Osteoblast (primary cell): ENCODE data around the gene BSG. TPM values are rescaled to one million over a fixed set of nuclear protein-coding genes. Genes with fewer than 3 reads are reported as not detected.

Experiments
- DNase-seq: peaks from one replicate; pipeline ENCODE4 v3.0.0; 2011; ENCODE audit warnings: low spot score, mixed read lengths; ENCODE audit not compliant: insufficient read length; ENCODE audit errors: missing footprints
- H2AFZ ChIP-seq: 2 replicates; pipeline ENCODE4 v1.6.0; 2011; ENCODE audit warnings: mild to moderate bottlenecking, low read length
- H3K27ac ChIP-seq: 2 replicates; pipeline ENCODE4 v1.5.1; 2011; ENCODE audit warnings: mild to moderate bottlenecking, low read depth, low read length, moderate library complexity
- H3K27me3 ChIP-seq: 2 replicates; pipeline ENCODE4 v1.6.0; 2012; ENCODE audit warnings: mild to moderate bottlenecking, control low read depth, inconsistent platforms, low read length, moderate library complexity; ENCODE audit not compliant: insufficient read depth
- H3K36me3 ChIP-seq: 2 replicates; pipeline ENCODE4 v1.5.1; 2011; ENCODE audit warnings: mild to moderate bottlenecking, low read length, control low read depth, moderate library complexity; ENCODE audit not compliant: insufficient read depth
- H3K4me1 ChIP-seq: 2 replicates; pipeline ENCODE4 v1.5.1; 2011; ENCODE audit warnings: mild to moderate bottlenecking, low read length, control low read depth, moderate library complexity; ENCODE audit not compliant: insufficient read depth
- H3K4me2 ChIP-seq: 2 replicates; pipeline ENCODE4 v1.6.0; 2011; ENCODE audit warnings: mild to moderate bottlenecking, low read length; ENCODE audit not compliant: insufficient read depth
- H3K4me3 ChIP-seq: fragments of 200-600 bp; sonication (generic); 3 replicates; pipeline ENCODE4 v1.5.1; 2012; ENCODE audit warnings: mild to moderate bottlenecking, low read length, inconsistent platforms; ENCODE audit not compliant: insufficient read depth
- H3K79me2 ChIP-seq: 2 replicates; pipeline ENCODE4 v1.6.0; 2012; ENCODE audit warnings: mild to moderate bottlenecking, low read length, control low read depth, inconsistent platforms; ENCODE audit not compliant: insufficient read depth
- H3K9me3 ChIP-seq: 2 replicates; pipeline ENCODE4 v1.5.1; 2011; ENCODE audit warnings: low read depth, low read length, control low read depth
- H4K20me1 ChIP-seq: 2 replicates; pipeline ENCODE4 v1.6.0; 2012; ENCODE audit warnings: mild to moderate bottlenecking, low read length, control low read depth; ENCODE audit not compliant: insufficient read depth
- total RNA-seq: library from RNA; depleted of rRNA; stranded (reverse); fragments of >200 nt; gene quantifications from 2 replicates; pipeline ENCODE4 v1.2.3, GENCODE V29; 2012
- TF ChIP-seq, protein P1 (sequence below): IDR thresholded peaks from 2 replicates; pipeline ENCODE4 v1.5.1; 2011; ENCODE audit warnings: mild to moderate bottlenecking, low read depth, low read length, moderate library complexity; ENCODE audit errors: extremely low read depth

The BSG gene
- total RNA-seq, 1 donor, result 273 TPM

DNA sequence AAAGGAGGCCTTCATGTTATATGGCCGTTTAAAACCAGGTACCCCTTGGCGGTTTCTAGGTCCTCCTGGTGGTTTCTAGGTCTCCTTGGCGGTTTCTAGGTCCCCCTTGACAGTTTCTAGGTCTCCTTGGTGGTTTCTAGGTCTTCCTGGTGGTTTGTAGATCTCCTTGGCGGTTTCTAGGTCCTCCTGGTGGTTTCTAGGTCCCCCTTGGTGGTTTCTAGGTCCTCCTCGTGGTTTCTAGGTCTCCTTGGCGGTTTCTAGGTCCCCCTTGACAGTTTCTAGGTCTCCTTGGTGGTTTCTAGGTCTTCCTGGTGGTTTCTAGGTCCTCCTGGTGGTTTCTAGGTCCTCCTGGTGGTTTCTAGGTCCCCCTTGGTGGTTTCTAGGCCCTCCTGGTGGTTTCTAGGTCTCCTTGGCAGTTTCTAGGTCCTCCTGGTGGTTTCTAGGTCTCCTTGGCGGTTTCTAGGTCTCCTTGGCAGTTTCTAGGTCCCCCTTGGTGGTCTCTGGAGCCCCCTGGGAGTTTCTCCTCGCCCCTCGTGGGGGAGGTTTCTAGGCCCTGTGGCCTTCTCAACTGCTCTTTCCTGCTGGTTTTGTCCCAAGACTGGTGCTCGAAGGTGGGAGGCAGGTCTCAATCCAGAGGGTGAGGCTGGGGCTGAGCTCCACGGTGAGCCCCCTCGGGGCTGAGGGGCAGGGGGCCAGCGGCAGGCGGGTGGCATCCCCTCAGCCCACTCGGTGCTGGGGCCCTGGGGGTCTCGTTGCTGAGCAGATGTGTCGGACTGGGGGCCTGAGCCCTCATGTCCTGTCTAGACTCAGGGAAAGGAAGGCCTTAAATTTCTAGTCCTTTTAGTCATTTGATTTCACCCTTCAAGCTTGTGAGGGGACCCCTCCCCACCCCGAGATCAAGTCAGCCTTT lies 25.3 kb downstream of the BSG start:
- H3K79me2 ChIP-seq, result no peaks in the 10 kb centered on the region
- H2AFZ ChIP-seq, result no peak overlapping the region
- H3K36me3 ChIP-seq, result no peaks in the 10 kb centered on the region
- no peak overlapping the region for H3K4me2 ChIP-seq
- H3K27ac ChIP-seq, result no peak overlapping the region
- H3K4me3 ChIP-seq, result no peak overlapping the region
- no peaks in the 10 kb centered on the region for H3K9me3 ChIP-seq
- H4K20me1 ChIP-seq, result peaks cover under 1% of the 10 kb centered on the region
- H3K4me1 ChIP-seq, result no peaks in the 10 kb centered on the region
- DNase-seq, result no peak
- no peaks in the 10 kb centered on the region for H3K27me3 ChIP-seq
- TF ChIP-seq, protein P1, sequence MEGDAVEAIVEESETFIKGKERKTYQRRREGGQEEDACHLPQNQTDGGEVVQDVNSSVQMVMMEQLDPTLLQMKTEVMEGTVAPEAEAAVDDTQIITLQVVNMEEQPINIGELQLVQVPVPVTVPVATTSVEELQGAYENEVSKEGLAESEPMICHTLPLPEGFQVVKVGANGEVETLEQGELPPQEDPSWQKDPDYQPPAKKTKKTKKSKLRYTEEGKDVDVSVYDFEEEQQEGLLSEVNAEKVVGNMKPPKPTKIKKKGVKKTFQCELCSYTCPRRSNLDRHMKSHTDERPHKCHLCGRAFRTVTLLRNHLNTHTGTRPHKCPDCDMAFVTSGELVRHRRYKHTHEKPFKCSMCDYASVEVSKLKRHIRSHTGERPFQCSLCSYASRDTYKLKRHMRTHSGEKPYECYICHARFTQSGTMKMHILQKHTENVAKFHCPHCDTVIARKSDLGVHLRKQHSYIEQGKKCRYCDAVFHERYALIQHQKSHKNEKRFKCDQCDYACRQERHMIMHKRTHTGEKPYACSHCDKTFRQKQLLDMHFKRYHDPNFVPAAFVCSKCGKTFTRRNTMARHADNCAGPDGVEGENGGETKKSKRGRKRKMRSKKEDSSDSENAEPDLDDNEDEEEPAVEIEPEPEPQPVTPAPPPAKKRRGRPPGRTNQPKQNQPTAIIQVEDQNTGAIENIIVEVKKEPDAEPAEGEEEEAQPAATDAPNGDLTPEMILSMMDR, result no peak

DNA sequence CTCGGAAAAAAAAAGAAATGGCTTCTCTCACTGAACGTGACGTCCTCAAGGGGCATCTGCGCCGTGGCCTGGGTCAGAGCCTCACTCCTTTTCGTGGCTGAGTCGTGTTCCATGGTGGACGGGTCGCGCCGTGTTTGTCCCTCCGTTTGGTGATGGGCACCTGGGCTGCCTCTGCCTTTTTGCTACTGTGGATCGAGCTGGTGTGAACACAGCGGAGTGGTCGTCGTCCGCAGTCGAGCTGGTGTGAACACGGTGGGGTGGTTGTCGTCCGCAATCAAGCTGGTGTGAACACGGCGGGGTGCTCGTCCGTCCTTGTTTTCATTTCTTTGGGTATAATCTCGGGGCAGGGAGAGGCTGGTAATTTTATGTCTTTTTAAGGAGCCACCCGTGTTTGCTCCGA lies 28.9 kb downstream of the BSG start:
- no peaks in the 10 kb centered on the region for H3K9me3 ChIP-seq
- no peak overlapping the region for H3K4me3 ChIP-seq
- no peak overlapping the region for H3K27ac ChIP-seq
- H2AFZ ChIP-seq, result no peak overlapping the region
- no peaks in the 10 kb centered on the region for H3K4me1 ChIP-seq
- H3K4me2 ChIP-seq, result no peak overlapping the region
- H4K20me1 ChIP-seq, result no peaks in the 10 kb centered on the region
- H3K36me3 ChIP-seq, result no peaks in the 10 kb centered on the region
- TF ChIP-seq, protein P1, result no peak
- no peaks in the 10 kb centered on the region for H3K79me2 ChIP-seq
- no peak for DNase-seq
- H3K27me3 ChIP-seq, result no peaks in the 10 kb centered on the region

DNA sequence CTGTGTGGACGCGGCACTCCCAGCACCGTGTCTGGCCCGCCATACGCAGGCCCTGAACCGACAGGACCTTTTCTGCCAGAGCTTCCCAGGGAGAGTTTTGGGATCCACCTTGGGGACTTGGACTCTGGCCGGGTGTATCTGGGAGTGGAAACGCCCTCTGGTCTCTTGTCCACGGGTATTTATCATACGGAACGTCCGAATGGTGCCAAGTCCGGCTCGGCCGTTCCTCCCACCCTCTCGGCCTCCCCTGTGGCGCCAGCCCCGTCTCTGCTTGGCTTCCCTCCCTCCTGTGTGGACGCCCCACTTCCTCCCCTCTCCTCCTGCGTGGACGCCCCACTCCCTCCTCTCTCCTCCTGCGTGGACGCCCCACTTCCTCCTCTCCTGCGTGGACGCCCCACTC lies 29.4 kb downstream of the BSG start:
- H3K4me1 ChIP-seq, result no peaks in the 10 kb centered on the region
- no peaks in the 10 kb centered on the region for H3K9me3 ChIP-seq
- no peaks in the 10 kb centered on the region for H3K36me3 ChIP-seq
- H3K4me3 ChIP-seq, result no peak overlapping the region
- no peaks in the 10 kb centered on the region for H3K79me2 ChIP-seq
- DNase-seq, result no peak
- no peak overlapping the region for H3K4me2 ChIP-seq
- no peak overlapping the region for H2AFZ ChIP-seq
- TF ChIP-seq, protein P1, result no peak
- H4K20me1 ChIP-seq, result no peaks in the 10 kb centered on the region
- no peak overlapping the region for H3K27ac ChIP-seq
- no peaks in the 10 kb centered on the region for H3K27me3 ChIP-seq
